WERI-Rb-1 (cell line): ENCODE measurements around the gene DDR2.

Experiments
- DNase-seq: peaks from one replicate; pipeline ENCODE4 v3.0.0-alpha.2; 2020
- H3K27ac ChIP-seq: fragments of 250-450 bp; sonication (Bioruptor Pico); 2 replicates; pipeline ENCODE4 v1.5.1; 2020; ENCODE audit warnings: mild to moderate bottlenecking, moderate library complexity
- H3K27me3 ChIP-seq: fragments of 250-450 bp; sonication (Bioruptor Pico); 2 replicates; pipeline ENCODE4 v1.5.1; 2021; ENCODE audit warnings: mild to moderate bottlenecking, low read depth, moderate library complexity; ENCODE audit not compliant: insufficient read depth, severe bottlenecking
- H3K36me3 ChIP-seq: fragments of 250-450 bp; sonication (Bioruptor Pico); 2 replicates; pipeline ENCODE4 v1.5.1; 2020; ENCODE audit warnings: mild to moderate bottlenecking, moderate library complexity
- H3K4me3 ChIP-seq: 2 replicates; pipeline ENCODE4 v1.5.1; 2011; ENCODE audit warnings: low read depth, mild to moderate bottlenecking, control low read depth, low read length
- H3K9me3 ChIP-seq: fragments of 250-450 bp; sonication (Bioruptor Pico); 2 replicates; pipeline ENCODE4 v1.5.1; 2021; ENCODE audit warnings: mild to moderate bottlenecking, moderate library complexity; ENCODE audit not compliant: severe bottlenecking
- CTCF ChIP-seq: IDR thresholded peaks from 2 replicates; pipeline ENCODE4 v1.5.1; 2011; ENCODE audit warnings: low read depth, mild to moderate bottlenecking, control low read depth, inconsistent platforms, low read length

The DDR2 gene

GRCh38 chr1:162704673-162705424, 72.6 kb downstream of the DDR2 start:
- no peak for DNase-seq
- Histone ChIP-seq H3K9me3 (no peaks in the 10 kb centered on the region), H3K36me3 (no peaks in the 10 kb centered on the region), H3K27me3 (no peaks in the 10 kb centered on the region), H3K27ac (no peak overlapping the region), H3K4me3 (no peak overlapping the region)
- TF ChIP-seq CTCF: no peak

- no peak overlapping the region for H3K27ac ChIP-seq
- H3K27me3 ChIP-seq: no peaks in the 10 kb centered on the region
- H3K36me3 ChIP-seq: no peaks in the 10 kb centered on the region
- TF ChIP-seq CTCF: no peak
- no peak overlapping the region for H3K4me3 ChIP-seq
- H3K9me3 ChIP-seq: no peaks in the 10 kb centered on the region
- DNase-seq: no peak
These were observed 73.7 kb downstream of the DDR2 start for GRCh38 chr1:162706003-162706402.

- Histone ChIP-seq H3K4me3 (no peak overlapping the region), H3K27me3 (no peaks in the 10 kb centered on the region), H3K36me3 (no peaks in the 10 kb centered on the region), H3K9me3 (no peaks in the 10 kb centered on the region), H3K27ac (no peak overlapping the region)
- no peak for TF ChIP-seq CTCF
- no peak for DNase-seq
These were observed 74.3 kb downstream of the DDR2 start for GRCh38 chr1:162706606-162707005.

- H3K4me3 ChIP-seq: no peak overlapping the region
- H3K9me3 ChIP-seq: no peaks in the 10 kb centered on the region
- no peak overlapping the region for H3K27ac ChIP-seq
- no peaks in the 10 kb centered on the region for H3K27me3 ChIP-seq
- H3K36me3 ChIP-seq: no peaks in the 10 kb centered on the region
- no peak for TF ChIP-seq CTCF
- no peak for DNase-seq
These were observed 76.0 kb downstream of the DDR2 start for GRCh38 chr1:162708286-162708685.

GRCh38 chr1:162709132-162709860, 77.0 kb downstream of the DDR2 start:
- no peak for DNase-seq
- TF ChIP-seq CTCF: no peak

More at GRCh38 chr1:162709132-162709860, 77.0 kb downstream of the DDR2 start:
- H3K4me3 ChIP-seq: no peak overlapping the region
- no peaks in the 10 kb centered on the region for H3K9me3 ChIP-seq
- H3K36me3 ChIP-seq: no peaks in the 10 kb centered on the region
- H3K27ac ChIP-seq: no peak overlapping the region
- no peaks in the 10 kb centered on the region for H3K27me3 ChIP-seq
